Stimulated activated CD4-positive, alpha-beta T cell treated with anti-CD3 and anti-CD28 coated beads, Interleukin-1b, Interleukin-23, amount 100 ng/mL, for 1 hour (primary cell): ENCODE measurements around the gene NUB1.

Experiments used
- DNase-seq, 2 donors: peaks; one replicate each; pipeline ENCODE4 v3.0.0-alpha.2; 2020; ENCODE audit warnings: low read depth in 2 of 2

Gene NUB1

GRCh38 chr7:151314401-151314800, 27.2 kb upstream of the NUB1 start:
- DNase-seq: no peak

DNA sequence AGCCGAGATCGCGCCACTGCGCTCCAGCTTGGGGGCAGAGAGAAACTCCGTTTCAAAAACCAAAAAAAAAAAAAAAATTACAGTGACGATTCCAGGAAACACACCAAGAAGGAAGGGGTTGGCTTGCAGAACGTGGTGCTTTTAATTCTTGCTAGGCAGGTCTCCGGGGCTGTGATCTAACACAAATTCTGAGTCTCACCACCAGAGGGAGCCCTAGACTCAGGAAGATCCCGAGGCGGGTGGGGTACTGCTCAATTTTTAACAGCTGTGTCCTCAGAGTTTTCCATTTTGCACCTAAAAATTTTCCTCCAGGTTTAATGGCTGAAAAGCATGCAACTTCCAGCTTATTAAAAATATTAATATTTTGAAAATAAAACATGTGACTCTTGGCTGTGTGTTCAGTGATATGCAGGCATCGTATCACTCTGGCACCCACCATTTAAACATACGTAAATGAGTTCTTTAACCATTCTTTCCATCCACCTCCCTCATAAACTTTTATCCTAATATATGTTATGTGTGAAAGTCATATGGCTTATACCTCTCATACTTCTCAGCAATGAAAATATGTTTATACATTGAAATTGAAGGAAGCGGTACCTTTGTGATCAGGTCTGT, 26.5 kb upstream of the NUB1 start:
- peak; percentile 51 to 56 for DNase-seq

- DNase-seq: no peak
Measured at GRCh38 chr7:151316896-151317295, 24.7 kb upstream of the NUB1 start.

DNA sequence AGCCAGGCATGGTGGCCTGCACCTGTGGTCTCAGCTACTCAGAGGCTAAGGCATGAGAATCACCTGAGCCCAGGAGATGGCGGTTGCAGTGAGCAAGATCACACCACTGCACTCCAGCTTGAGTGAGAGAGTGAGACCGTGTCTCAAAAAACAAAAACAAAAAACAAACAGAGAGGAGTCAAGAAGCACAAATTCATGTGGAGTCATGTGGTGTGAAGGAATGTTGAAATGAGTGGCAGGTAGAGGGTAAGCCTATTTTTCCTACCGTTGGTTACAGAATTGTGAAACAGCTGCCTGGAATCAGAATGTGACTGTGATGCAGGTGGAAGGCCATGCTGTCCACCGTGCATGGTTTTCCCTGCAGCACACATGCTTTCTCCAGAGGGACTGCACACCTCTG, 23.7 kb upstream of the NUB1 start:
- DNase-seq: no peak

DNA sequence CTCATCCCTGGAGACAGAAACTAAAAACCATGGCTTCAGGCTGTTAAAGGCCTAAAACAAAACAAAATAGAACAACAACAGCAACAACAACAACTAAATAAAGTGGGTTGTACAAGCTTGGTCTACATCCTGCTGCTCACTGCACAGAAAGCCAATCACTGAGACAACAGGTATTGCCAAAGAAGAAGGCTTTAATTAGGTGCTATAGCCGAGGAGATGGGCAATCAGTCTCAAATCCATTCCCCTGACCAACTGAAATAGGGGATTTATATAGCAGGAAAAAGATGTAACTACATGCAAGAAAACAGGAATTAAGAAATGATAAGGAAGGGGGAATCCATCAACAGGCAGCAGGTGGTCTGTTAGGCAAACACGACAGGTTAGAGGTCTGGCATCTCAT, 22.4 kb upstream of the NUB1 start:
- no peak for DNase-seq

DNA sequence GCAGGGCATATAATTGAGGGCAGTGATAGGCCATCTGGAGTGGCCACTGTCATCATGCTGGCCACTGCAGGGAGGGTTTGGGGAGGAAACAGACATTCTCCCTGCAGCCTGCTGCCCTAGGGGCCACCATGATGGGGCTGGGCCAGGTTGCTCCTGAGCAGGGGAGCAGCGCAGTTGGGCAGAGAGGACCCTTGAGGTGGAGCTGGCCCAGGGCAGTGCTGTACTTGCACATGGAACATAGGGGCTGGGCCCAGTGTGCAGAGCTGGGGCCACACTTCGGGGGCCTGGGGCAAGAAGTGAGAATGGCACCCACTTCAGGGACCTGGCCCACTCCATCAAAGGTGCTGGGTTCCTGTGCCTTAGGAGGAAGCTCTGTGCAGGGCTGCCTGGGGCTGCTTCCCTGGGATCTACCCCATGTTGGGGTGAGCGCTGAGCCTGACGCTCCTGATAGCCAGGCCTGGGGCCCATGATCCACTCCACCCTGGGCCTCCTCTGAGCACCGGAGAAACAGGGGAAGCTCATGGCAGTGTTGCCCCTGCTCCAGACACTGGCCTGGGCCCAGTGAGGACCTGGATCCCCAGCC, 21.3 kb upstream of the NUB1 start:
- DNase-seq: no peak

GRCh38 chr7:151321341-151321740, 20.3 kb upstream of the NUB1 start:
- DNase-seq: no peak

DNA sequence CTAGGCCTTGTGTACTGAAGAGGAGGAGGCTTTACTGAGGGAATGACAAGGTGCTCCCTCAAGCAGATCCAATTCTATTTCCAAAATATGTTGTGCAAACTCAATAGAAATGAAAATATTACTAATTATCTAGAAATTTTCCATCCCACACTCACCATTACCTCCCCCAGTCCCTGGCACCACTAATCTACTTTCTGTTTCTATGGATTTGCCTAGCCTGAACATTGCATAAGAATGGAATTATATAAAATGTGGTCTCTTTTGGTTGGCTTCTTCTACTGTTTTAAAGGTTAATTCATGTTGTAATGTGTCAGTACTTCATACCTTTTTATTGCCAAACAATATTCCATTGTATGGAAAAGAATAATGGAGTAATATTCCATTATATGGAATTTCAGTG, 18.7 kb upstream of the NUB1 start:
- DNase-seq: no peak

DNA sequence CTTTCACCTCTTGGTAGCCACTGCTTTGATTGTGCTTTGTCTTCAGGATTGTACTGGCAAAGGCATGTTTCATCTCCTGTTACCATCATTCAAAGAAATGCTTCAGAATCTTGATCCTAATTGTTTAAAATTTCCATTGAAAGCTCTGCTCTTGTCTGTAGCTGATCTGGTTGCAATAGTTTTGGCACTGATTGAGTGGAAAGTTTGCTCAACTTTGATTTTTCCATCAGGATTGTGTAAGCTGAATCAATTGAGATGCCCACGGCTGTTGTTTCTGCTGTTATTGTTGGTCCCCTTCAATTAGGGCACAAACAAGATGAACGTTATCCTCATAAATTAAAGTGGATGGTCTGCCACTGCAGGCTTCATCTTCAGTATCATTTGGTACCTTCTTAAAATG, 14.6 kb upstream of the NUB1 start:
- DNase-seq: no peak

- no peak for DNase-seq
Measured at GRCh38 chr7:151327659-151328058, 14.0 kb upstream of the NUB1 start.

GRCh38 chr7:151330181-151330580, 11.4 kb upstream of the NUB1 start:
- no peak for DNase-seq

GRCh38 chr7:151330661-151331060, 11.0 kb upstream of the NUB1 start:
- DNase-seq: no peak

DNA sequence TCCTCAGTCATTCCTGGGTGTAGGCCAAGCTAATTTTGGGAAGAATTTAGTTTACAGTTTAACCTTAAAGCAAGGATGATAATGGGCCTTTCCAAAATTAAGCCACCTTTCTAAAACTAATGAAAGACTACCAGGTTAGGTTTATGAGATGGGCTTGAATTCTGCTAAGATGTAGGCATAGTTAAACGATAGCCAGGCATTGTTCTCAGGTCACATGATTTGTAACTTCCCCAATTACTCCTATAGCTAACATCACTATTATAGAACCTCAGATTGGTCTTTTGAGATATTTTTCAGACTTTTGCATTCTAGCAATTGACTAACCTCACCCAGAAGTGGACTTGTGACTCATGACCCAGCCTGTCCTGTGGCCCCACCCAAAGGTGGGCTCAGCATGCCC, 7.0 kb upstream of the NUB1 start:
- no peak for DNase-seq

DNA sequence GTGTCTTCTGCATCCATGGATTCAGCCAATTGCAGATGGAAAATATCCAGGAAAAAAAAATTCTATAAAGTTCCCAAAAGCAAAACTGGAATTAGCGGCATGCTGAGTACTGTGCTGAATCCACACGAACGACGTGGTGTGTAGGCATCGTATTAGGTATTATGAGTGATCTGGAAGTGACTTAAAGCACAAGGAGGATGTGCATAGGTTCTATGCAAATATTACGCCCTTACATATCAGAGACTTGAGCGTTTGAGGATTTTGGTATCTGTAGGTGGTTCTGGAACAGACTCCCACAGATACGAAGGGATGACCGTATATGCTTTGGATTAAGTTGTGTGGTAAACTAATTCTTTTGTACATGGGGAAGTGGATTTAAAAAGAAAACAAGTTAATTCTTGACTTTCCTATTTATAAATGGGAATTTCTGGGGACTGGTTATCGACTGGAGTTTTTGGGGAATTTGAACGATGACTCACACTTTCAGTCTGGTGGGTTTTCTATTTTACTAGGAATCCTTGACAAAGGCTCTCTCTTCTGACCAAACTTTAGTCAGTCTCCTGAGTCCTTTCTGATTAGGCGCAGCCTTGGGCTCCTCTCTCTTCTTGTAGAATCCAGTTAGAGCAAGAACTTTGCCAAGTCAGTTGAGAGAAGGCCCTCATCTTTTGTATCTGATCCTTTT, 5.4 kb upstream of the NUB1 start:
- DNase-seq: no peak

DNA sequence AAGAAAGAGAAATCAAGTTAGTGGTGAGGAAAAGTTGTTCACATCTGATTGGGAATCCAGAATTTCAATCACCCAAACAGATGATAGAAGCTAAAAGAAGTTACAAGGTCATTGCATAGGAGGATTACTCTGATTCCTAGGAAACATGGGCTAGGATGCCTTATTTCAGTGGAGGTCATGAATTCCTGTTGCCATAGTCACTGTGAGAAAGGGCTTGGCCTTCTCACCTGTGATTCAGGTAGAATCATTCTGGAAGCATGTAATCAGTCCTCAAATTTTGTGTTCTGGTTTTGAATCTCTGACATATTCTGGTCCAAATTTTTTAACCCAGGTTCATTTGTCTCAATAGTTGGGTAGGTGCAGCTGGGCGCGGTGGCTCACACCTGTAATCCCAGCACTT, 4.3 kb upstream of the NUB1 start:
- no peak for DNase-seq

DNA sequence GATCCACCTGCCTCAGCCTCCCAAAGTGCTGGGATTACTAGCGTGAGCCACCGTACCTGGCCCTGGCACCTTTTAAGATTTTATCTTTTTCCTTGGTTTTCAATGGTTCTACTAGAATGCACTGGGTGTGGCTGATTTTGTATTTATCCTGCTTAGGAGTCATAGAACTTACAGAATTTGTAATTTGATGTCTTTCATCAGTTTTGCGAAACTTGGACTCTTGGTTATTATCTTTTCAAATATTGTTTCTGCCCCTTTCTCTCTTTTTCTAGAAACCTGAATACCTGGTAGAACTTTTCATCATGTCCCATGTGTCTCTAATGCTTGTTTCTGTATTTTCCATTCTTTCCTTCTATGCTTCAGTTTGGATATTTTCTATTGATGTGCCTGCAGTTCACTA, 2.8 kb upstream of the NUB1 start:
- DNase-seq: no peak

DNA sequence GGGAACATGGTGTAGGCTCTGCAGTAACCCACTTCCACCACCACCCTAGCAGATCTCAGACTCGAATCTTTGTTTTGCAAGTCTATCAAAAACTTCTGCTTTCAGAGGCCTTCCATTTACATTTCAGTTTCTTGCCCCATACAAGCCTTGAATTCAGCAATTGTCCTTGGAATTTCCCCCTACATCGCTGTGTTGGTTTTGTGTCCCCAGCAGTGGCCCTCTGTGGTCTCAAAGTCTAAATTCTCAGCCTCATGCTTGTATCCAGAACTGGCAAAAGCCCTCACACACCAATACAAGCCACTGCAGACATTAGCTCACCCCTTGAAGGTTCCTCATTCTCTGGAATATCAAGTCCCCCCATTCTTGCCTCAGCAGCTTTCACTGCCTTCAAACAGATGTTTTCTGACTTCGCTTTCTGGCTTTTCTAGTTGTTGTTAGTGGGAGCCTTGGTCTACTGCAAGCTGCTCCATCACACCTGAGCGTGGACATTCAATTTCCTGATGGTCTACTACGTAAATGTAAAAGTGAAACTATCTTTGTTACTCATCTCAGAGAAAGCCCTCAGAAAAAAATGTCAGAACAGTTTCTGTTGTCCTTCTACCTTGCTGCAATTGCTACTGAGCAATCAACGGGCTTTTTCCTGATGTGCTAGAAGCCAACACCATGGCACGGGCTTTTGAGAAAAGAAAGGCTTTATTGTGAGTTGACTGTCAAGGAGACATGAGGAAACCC, 1.8 kb upstream of the NUB1 start:
- DNase-seq: no peak

- DNase-seq: no peak
Measured at GRCh38 chr7:151340794-151341356, 737 bp upstream of the NUB1 start.

GRCh38 chr7:151342102-151342646, 562 bp downstream of the NUB1 start:
- DNase-seq: no peak

- no peak for DNase-seq
Measured at GRCh38 chr7:151342811-151343210, 1.2 kb downstream of the NUB1 start.

- no peak for DNase-seq
Measured at GRCh38 chr7:151343516-151343915, 1.9 kb downstream of the NUB1 start.
